ENCODE measurements around the gene FOSL2.

FOSL2 gene

DNA sequence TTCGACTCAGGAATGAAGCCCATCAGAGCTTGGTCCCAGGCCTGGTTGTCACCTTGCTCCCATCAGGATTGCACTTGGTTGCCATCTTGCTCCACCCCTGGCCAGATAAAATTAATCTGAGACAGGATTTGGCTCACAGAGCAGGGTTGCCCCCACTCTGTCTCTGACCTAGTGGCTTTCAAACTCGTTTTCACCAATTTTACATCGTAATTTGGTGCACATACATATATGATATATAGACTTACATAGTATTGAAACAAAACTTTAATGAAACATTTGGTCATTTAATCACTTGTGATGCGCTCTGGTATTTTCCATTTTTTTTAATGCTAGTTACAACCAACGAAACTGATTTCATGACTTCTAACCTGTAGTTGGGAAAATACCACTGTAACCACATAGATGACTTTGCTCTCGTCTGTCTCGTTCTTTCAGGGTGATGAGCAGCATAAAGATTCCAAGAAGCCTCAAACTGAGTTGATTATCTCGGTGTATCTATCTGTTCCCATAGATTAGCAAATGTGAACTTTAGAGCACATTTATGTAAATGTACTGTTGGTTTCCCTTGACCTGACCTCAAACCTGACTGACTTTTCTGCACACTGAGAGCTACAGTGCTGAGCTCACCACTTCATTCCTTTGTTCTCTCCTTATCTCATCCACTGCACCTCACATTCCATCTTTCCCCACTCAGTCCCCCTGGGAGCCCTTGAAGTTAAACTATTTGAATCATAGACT is 72.7 kb downstream of the FOSL2 start:
- Histone ChIP-seq H3K27me3 (ENCODE audit: insufficient read depth, low read length, poor library complexity, severe bottlenecking) (no peaks in the 10 kb centered on the region), H3F3A (ENCODE audit: low read depth) (no peaks in the 10 kb centered on the region), H3K9ac (ENCODE audit: low read depth, low read length, poor library complexity, severe bottlenecking) (no peak overlapping the region), H4K20me1 (ENCODE audit: insufficient read depth, low read length, poor library complexity, severe bottlenecking) (no peaks in the 10 kb centered on the region), H3K9me2 (replicated peaks; ENCODE audit: low read depth, low read length) (no peaks in the 10 kb centered on the region), H3K4me2 (ENCODE audit: low read depth, low read length, poor library complexity, severe bottlenecking) (no peak overlapping the region), H3K9me3 (ENCODE audit: insufficient read depth, low read depth, low read length) (0 out of 2 replicates have a peak, but pooled peaks cover 4% of the 10 kb centered on the region), H3K4me1 (ENCODE audit: insufficient read depth, low read length, poor library complexity, severe bottlenecking) (peaks cover 7% of the 10 kb centered on the region), H2AFZ (ENCODE audit: low read length) (no peak overlapping the region), H3K36me3 (ENCODE audit: insufficient read depth, low read length) (no peaks in the 10 kb centered on the region), H3K4me3 (ENCODE audit: low read length, poor library complexity, severe bottlenecking) (no peak overlapping the region), H3K79me2 (ENCODE audit: insufficient read depth, low read length) (no peaks in the 10 kb centered on the region)
- TF ChIP-seq EZH2phosphoT487 (IDR thresholded peaks at IDR 0.05; ENCODE audit: borderline replicate concordance) = no peak
- TF ChIP-seq, protein P1, sequence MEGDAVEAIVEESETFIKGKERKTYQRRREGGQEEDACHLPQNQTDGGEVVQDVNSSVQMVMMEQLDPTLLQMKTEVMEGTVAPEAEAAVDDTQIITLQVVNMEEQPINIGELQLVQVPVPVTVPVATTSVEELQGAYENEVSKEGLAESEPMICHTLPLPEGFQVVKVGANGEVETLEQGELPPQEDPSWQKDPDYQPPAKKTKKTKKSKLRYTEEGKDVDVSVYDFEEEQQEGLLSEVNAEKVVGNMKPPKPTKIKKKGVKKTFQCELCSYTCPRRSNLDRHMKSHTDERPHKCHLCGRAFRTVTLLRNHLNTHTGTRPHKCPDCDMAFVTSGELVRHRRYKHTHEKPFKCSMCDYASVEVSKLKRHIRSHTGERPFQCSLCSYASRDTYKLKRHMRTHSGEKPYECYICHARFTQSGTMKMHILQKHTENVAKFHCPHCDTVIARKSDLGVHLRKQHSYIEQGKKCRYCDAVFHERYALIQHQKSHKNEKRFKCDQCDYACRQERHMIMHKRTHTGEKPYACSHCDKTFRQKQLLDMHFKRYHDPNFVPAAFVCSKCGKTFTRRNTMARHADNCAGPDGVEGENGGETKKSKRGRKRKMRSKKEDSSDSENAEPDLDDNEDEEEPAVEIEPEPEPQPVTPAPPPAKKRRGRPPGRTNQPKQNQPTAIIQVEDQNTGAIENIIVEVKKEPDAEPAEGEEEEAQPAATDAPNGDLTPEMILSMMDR (conservative IDR thresholded peaks at IDR 0.05; ENCODE audit: low read length) = no peak

Data from Loucy (cell line).